Measurements from ENCODE around the gene ADCY10. TPM values are rescaled to one million over a fixed set of nuclear protein-coding genes. Genes with fewer than 3 reads are reported as not detected.
A peak's percentile ranks its signal among the peaks of the same experiment; 100 is the strongest.

Gene ADCY10
- total RNA-seq, 1 donor from 2014 or later, result 1.9 TPM

DNA sequence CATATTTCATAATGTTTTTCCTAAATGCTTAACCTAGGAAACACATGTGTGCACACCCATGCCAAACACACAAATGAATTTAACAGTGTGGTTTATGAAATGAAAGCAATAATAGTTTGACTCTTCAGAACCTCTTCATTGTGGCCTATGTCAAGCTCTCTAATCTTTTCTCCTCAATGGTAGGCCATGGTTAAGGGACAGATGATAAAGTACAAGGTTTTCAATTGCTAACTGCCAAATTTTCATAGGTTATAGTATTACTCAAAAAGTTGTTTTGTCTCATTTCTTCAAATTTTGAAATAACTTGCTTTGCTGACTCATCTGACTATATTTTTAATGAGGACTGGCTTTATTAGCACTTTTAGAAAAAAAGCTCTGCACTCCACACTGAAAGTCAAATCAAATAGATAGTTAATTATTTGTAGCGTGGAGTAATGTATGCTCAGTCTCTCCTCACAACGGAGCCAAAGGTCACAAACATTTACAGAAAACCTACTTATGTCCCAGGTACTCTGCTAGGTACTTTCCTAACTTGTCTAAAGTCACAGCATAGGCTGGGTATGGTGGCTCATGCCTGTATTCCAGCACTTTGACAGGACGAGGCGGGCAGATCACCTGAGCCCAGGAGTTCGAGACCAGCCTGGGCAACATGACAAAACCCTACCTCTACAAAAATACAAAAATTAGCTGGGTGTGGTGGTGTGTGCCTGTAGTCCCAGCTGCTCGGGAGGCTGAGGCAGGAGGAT, 3.0 kb upstream of the ADCY10 start:
- H3K27ac ChIP-seq, result no peak overlapping the region
- no peaks in the 10 kb centered on the region for H3K27me3 ChIP-seq
- H3K4me3 ChIP-seq, result no peak overlapping the region
- intact Hi-C loops (cut with DNase I), result no loop called here
- peaks cover 0 to 3% of the 10 kb centered on the region in 2 donors for H3K4me1 ChIP-seq
- peaks cover 13 to 24% of the 10 kb centered on the region in 2 donors for H3K36me3 ChIP-seq
- H3K9me3 ChIP-seq, result no peaks in the 10 kb centered on the region
- DNase-seq (ENCODE audit: low spot score in 2 of 2), result no peak
- TF ChIP-seq, protein P1, sequence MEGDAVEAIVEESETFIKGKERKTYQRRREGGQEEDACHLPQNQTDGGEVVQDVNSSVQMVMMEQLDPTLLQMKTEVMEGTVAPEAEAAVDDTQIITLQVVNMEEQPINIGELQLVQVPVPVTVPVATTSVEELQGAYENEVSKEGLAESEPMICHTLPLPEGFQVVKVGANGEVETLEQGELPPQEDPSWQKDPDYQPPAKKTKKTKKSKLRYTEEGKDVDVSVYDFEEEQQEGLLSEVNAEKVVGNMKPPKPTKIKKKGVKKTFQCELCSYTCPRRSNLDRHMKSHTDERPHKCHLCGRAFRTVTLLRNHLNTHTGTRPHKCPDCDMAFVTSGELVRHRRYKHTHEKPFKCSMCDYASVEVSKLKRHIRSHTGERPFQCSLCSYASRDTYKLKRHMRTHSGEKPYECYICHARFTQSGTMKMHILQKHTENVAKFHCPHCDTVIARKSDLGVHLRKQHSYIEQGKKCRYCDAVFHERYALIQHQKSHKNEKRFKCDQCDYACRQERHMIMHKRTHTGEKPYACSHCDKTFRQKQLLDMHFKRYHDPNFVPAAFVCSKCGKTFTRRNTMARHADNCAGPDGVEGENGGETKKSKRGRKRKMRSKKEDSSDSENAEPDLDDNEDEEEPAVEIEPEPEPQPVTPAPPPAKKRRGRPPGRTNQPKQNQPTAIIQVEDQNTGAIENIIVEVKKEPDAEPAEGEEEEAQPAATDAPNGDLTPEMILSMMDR (IDR thresholded peaks at IDR 0.05), result no peak

DNA sequence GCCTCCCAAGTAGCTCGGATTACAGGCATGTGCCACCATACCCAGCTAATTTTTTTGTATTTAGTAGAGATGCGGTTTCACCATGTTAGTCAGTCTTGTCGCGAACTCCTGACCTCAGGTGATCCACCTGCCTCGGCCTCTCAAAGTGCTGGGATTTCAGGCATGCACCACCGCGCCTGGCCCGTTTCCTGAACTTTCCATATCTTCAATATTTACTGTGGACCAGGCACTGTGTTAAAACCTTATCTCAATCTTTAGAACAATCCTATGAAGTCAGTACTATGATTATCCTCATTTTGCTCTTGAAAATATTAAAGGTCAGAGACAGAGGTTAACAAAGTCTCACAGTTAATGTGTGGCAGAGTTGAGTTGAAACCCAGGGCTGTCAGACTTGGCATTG, 1.6 kb upstream of the ADCY10 start:
- H3K36me3 ChIP-seq, result peaks cover 13 to 24% of the 10 kb centered on the region in 2 donors
- DNase-seq (ENCODE audit: low spot score in 2 of 2), result no peak
- no peaks in the 10 kb centered on the region for H3K9me3 ChIP-seq
- TF ChIP-seq, protein P1 (IDR thresholded peaks at IDR 0.05), result no peak
- intact Hi-C loops (cut with DNase I), result no loop called here
- H3K4me1 ChIP-seq, result peaks cover 0 to 9% of the 10 kb centered on the region in 2 donors
- H3K27me3 ChIP-seq, result no peaks in the 10 kb centered on the region
- no peak overlapping the region for H3K4me3 ChIP-seq
- H3K27ac ChIP-seq, result no peak overlapping the region

DNA sequence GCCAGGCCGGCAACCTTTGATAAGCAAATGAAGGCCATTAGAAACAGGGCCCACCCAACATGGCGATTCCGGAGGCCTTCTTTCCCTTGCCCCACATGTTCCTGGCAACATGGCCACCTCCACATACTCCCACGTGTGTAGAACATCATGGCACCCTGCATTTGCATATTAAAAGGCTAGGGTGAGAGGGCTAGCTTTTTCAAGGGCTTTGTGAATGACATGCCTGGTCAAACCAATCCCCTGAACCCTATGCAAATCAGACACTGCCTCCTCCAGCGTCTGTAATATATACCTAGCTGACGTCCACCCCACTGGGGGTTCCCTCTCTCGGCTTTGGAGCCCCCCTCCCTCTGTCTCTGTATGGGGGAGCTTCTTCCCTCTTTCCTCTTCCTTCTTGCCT, 1.6 kb downstream of the ADCY10 start:
- peaks cover 10 to 16% of the 10 kb centered on the region in 2 donors for H3K36me3 ChIP-seq
- no peaks in the 10 kb centered on the region for H3K9me3 ChIP-seq
- peaks cover 0 to 14% of the 10 kb centered on the region in 2 donors for H3K4me1 ChIP-seq
- TF ChIP-seq, protein P1 (IDR thresholded peaks at IDR 0.05), result no peak
- intact Hi-C loops (cut with DNase I), result no loop called here
- no peak for DNase-seq (ENCODE audit: low spot score in 2 of 2)
- H3K27me3 ChIP-seq, result no peaks in the 10 kb centered on the region
- H3K4me3 ChIP-seq, result no peak overlapping the region
- no peak overlapping the region for H3K27ac ChIP-seq

DNA sequence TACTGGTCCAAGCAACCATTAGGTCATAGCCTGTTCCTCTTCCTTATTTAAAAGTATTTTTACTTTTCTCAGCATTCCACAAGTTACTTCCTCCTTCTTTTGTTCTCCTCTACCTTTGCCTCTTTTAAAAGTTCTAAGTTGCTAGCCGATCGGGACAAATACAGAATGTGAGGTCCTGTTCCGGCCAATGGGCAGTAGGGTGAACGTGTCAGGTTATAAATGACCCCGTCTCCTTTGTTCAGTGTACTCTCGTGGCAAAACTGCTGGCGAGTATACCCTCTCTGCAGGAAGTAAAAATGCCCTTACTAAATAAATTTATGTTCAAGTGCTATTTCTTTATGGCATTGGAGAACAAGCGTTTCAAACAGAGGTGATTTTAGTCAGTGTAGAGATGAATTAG, 2.5 kb downstream of the ADCY10 start:
- peak overlapping the region; percentile 30 to 58 for H3K27ac ChIP-seq
- TF ChIP-seq, protein P1 (IDR thresholded peaks at IDR 0.05), result no peak
- DNase-seq (ENCODE audit: low spot score in 2 of 2), result no peak

DNA sequence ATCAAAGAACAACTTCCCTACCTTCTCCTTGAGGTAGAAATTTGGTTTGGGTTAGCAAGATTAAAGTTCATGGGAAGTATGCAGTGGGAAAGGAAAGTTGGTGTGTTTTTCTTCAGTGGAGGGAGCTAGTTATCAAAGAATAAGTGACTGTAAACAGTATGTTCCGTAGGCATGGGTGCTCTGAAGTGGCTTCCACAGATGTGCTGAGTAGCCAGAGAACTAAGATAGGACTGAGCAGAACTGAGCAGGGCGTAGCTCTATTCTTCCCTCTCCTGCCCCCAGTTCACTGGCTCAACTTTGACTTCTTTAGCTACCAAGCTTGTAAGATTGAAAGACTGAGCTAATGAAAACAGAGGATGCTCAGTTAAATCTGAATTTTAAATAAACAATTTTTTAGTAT, 3.4 kb downstream of the ADCY10 start:
- no peaks in the 10 kb centered on the region for H3K9me3 ChIP-seq
- intact Hi-C loops (cut with DNase I), result no loop called here
- H3K27ac ChIP-seq, result no peak overlapping the region
- H3K27me3 ChIP-seq, result no peaks in the 10 kb centered on the region
- peaks cover 0 to 1% of the 10 kb centered on the region in 2 donors for H3K36me3 ChIP-seq
- TF ChIP-seq, protein P1 (IDR thresholded peaks at IDR 0.05), result no peak
- H3K4me1 ChIP-seq, result peaks cover 0 to 14% of the 10 kb centered on the region in 2 donors
- DNase-seq (ENCODE audit: low spot score in 2 of 2), result no peak
- no peak overlapping the region for H3K4me3 ChIP-seq

More for the DNA sequence above, 2.5 kb downstream of the ADCY10 start:
- intact Hi-C loops (cut with DNase I), result no loop called here
- H3K36me3 ChIP-seq, result peaks cover 7 to 10% of the 10 kb centered on the region in 2 donors
- peak overlapping the region in 1 of 2 donors; percentile 40 for H3K4me3 ChIP-seq
- no peaks in the 10 kb centered on the region for H3K9me3 ChIP-seq
- H3K4me1 ChIP-seq, result peaks cover 0 to 14% of the 10 kb centered on the region in 2 donors
- H3K27me3 ChIP-seq, result no peaks in the 10 kb centered on the region

Data from ascending aorta (tissue), 2 donors.